ENCODE results near the gene OSER1.
"Not testable (repeated sequence)": the region's sequence is repeated elsewhere in the genome, so short reads cannot be mapped to it uniquely, and the experiment has no call there.

OSER1 gene

DNA sequence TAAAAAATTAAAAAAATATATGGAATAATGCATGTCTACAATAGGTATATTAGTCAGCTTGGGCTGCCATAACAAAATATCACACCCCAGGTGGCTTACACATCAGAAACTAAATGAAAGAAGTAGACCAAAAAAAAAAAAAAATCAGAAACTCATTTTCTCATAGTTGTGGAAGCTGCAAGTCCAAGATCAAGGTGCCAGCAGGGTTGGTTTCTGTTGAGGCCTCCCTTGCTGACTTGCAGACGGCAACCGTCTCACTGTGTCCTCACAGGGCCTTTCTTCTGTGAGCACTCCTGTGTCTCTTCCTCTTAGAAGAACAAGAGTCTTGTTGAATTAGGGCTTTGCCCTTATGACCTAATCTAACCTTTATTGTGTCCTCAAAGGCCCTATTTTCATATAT, 25.1 kb upstream of the OSER1 start:
- no peaks in the 10 kb centered on the region for H3K4me1 ChIP-seq (ENCODE audit: control extremely low read depth in 1 of 4, control insufficient read depth in 4 of 4, insufficient read depth in 4 of 4, low read length in 3 of 4)
- H3K27me3 ChIP-seq (replicated peaks in 2 of 5; ENCODE audit: control insufficient read depth in 4 of 5, insufficient read depth in 5 of 5, low read length in 4 of 5): no peaks in the 10 kb centered on the region
- H3K9me3 ChIP-seq (ENCODE audit: control extremely low read depth in 1 of 5, control insufficient read depth in 4 of 5, insufficient read depth in 2 of 5, low read depth in 1 of 5, low read length in 4 of 5): peaks cover 0 to 2% (median 0%) of the 10 kb centered on the region in 5 experiments
- no peak overlapping the region for H3K27ac ChIP-seq (ENCODE audit: insufficient read depth in 1 of 2, low read depth in 1 of 2, low read length in 2 of 2, poor library complexity in 1 of 2, severe bottlenecking in 2 of 2)
- no peak for DNase-seq
- CTCF ChIA-PET: no interaction called here
- no peak overlapping the region for H3K4me3 ChIP-seq (ENCODE audit: control insufficient read depth in 1 of 7, extremely low read depth in 1 of 7, insufficient read depth in 4 of 7, low read depth in 2 of 7, low read length in 6 of 7)
- POLR2A ChIA-PET: no interaction called here
- H3K36me3 ChIP-seq (ENCODE audit: control insufficient read depth in 4 of 4, insufficient read depth in 4 of 4, low read length in 3 of 4): no peaks in the 10 kb centered on the region
- whole genome bisulfite sequencing (ENCODE audit: insufficient coverage): 95% methylated on average over 2 of the region's 2 CpGs

DNA sequence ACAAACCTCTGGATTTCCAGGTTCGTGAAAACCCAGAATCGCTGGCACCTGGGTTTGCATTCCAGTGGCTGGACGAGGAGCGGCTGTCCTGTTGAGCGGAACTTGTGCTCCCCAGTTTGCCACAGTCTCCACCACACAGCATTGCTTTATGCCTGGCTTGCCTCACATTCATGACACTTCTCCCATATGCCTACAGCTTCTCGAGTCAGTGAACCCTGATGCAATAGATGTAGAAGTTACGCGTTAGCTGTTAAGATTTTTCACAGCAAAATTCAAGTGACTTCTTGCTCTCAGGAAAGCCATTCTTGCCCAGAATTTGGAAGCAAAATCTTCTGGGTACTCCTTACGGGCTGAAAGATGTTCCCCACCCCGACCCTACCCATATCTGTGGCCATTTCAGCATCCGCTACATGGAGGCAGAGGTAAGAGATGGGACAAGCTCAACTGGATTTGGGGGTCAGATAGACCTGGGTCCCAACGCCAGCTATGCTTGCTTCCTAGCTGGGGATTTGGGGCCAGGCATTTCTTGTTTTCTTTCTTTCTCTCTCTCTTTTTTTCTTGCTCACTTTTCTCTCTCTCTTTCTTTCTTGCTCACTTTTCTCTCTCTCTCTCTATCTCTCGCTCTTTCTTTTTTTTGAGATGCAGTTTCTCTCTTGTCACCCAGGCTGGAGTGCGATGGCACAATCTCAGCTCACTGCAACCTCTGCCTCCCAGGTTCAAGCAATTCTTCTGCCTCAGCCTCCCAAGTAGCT, 24.2 kb upstream of the OSER1 start:
- no peaks in the 10 kb centered on the region for H3K27me3 ChIP-seq (replicated peaks in 2 of 5; ENCODE audit: control insufficient read depth in 4 of 5, insufficient read depth in 5 of 5, low read length in 4 of 5)
- DNase-seq: no peak
- no peaks in the 10 kb centered on the region for H3K4me1 ChIP-seq (ENCODE audit: control extremely low read depth in 1 of 4, control insufficient read depth in 4 of 4, insufficient read depth in 4 of 4, low read length in 3 of 4)
- ChIA-PET CTCF (interaction anchor here (1.4 kb wide), 1 partner anchor 12 kb away, joined by 3 read pairs; the partner anchor contains the start of gene GDAP1L1), POLR2A (no interaction called here)
- H3K27ac ChIP-seq (ENCODE audit: insufficient read depth in 1 of 2, low read depth in 1 of 2, low read length in 2 of 2, poor library complexity in 1 of 2, severe bottlenecking in 2 of 2): no peak overlapping the region
- H3K4me3 ChIP-seq (ENCODE audit: control insufficient read depth in 1 of 7, extremely low read depth in 1 of 7, insufficient read depth in 4 of 7, low read depth in 2 of 7, low read length in 6 of 7): no peak overlapping the region
- no peaks in the 10 kb centered on the region for H3K36me3 ChIP-seq (ENCODE audit: control insufficient read depth in 4 of 4, insufficient read depth in 4 of 4, low read length in 3 of 4)
- peaks cover 0 to 2% (median 0%) of the 10 kb centered on the region in 5 experiments for H3K9me3 ChIP-seq (ENCODE audit: control extremely low read depth in 1 of 5, control insufficient read depth in 4 of 5, insufficient read depth in 2 of 5, low read depth in 1 of 5, low read length in 4 of 5)
- 91% methylated on average over 14 of the region's 14 CpGs for WGBS (ENCODE audit: insufficient coverage)

DNA sequence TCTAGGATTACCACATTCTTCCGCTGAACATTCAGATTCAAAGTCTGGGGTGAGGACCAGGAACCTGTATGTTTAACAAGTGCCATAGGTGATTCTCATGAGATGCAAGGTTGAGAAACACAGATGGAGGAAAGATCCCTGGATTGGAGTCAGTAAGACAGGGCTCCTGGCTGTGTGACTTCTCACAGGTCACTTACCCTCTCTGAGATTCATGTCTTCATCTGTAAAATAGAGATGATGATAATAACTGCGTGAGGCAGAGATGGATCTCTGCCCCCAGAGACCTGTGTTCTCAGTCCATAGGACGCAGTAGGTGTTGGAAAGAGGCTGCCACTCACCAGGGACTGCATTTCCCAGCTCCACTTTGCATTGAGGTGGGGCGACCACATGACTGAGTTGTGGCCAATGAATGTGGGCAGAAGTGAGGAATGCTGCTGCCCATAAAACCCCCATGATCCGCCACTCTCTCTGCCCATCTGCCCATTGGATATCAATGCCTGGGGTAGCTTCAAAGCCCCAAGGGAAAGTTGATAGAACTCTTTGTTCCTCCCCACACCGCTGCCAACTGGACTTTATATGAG, 23.0 kb upstream of the OSER1 start:
- Histone ChIP-seq H3K9me3 (ENCODE audit: control extremely low read depth in 1 of 5, control insufficient read depth in 4 of 5, insufficient read depth in 2 of 5, low read depth in 1 of 5, low read length in 4 of 5) (no peaks in the 10 kb centered on the region), H3K4me3 (ENCODE audit: control insufficient read depth in 1 of 7, extremely low read depth in 1 of 7, insufficient read depth in 4 of 7, low read depth in 2 of 7, low read length in 6 of 7) (no peak overlapping the region), H3K36me3 (ENCODE audit: control insufficient read depth in 4 of 4, insufficient read depth in 4 of 4, low read length in 3 of 4) (no peaks in the 10 kb centered on the region), H3K27me3 (replicated peaks in 2 of 5; ENCODE audit: control insufficient read depth in 4 of 5, insufficient read depth in 5 of 5, low read length in 4 of 5) (no peaks in the 10 kb centered on the region), H3K4me1 (ENCODE audit: control extremely low read depth in 1 of 4, control insufficient read depth in 4 of 4, insufficient read depth in 4 of 4, low read length in 3 of 4) (no peaks in the 10 kb centered on the region), H3K27ac (ENCODE audit: insufficient read depth in 1 of 2, low read depth in 1 of 2, low read length in 2 of 2, poor library complexity in 1 of 2, severe bottlenecking in 2 of 2) (no peak overlapping the region)
- 96% methylated on average over 6 of the region's 6 CpGs for WGBS (ENCODE audit: insufficient coverage)
- ChIA-PET POLR2A (no interaction called here), CTCF (interaction anchor here (1.3 to 1.4 kb wide), 2 partner anchors 13 to 38 kb away, joined by 3 read pairs; partner anchors contain the start of gene GDAP1L1)
- DNase-seq: no peak

DNA sequence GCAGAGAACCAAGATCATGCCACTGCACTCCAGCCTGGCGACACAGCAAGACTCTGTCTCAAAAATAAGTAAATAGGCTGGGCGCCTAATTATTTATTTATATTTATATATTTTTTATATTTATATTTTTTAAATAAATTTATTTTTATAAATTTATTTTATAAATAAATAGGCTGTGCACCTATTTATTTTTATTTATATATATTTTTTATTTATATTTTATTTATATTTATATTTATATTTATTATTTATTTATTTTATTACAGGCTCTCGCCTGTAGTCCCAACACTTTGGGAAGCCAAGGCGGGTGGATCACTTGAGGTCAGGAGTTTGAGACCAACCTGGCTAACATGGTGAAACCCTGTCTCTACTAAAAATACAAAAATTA, 21.9 kb upstream of the OSER1 start:
- WGBS (ENCODE audit: insufficient coverage): no CpG with 5 or more reads among the region's 4 CpGs
- H3K4me3 ChIP-seq (ENCODE audit: control insufficient read depth in 1 of 7, extremely low read depth in 1 of 7, insufficient read depth in 4 of 7, low read depth in 2 of 7, low read length in 6 of 7); CTCF ChIA-PET; H3K9me3 ChIP-seq (ENCODE audit: control extremely low read depth in 1 of 5, control insufficient read depth in 4 of 5, insufficient read depth in 2 of 5, low read depth in 1 of 5, low read length in 4 of 5); POLR2A ChIA-PET; H3K27me3 ChIP-seq (replicated peaks in 2 of 5; ENCODE audit: control insufficient read depth in 4 of 5, insufficient read depth in 5 of 5, low read length in 4 of 5); H3K4me1 ChIP-seq (ENCODE audit: control extremely low read depth in 1 of 4, control insufficient read depth in 4 of 4, insufficient read depth in 4 of 4, low read length in 3 of 4); DNase-seq; H3K27ac ChIP-seq (ENCODE audit: insufficient read depth in 1 of 2, low read depth in 1 of 2, low read length in 2 of 2, poor library complexity in 1 of 2, severe bottlenecking in 2 of 2); H3K36me3 ChIP-seq (ENCODE audit: control insufficient read depth in 4 of 4, insufficient read depth in 4 of 4, low read length in 3 of 4): not testable (repeated sequence)

DNA sequence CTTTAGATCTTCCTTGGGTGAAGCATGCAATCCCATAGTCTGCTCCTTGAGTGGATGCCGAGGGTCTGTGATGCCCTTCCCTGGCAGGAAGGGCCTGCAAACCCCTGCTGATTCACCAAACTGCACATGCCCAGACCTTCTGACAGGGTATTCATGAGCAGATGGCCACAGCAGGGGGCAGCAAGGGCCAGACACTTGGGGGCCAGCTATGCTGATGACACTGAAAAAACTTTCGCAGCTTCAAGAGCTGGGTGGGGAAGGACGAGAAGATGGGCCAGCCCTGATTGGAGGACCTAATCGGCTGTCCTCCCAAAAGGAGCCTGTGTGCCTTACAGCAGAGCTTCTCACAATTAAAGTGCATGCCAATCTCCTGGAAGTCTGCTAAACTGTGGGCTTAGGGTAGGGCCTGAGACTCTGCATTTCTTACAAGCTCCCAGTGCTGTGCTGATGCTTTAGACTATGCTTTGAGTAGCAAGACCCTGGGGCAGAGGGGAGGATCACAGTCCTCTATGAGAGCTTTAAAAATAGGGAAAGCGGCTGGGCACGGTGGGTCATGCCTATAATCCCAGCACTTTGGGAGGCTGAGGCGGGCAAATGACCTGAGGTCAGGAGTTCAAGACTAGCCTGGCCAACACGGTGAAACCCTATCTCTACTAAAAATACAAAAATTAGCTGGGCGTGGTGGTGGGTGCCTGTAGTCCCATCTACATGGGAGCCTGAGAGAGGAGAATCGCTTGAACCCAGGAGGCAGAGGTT, 21.3 kb upstream of the OSER1 start:
- CTCF ChIA-PET: interaction anchor here (3.5 kb wide), 1 partner anchor 15 kb away, joined by 18 read pairs; no protein-coding TSS in a partner anchor
- no peak overlapping the region for H3K4me3 ChIP-seq (ENCODE audit: control insufficient read depth in 1 of 7, extremely low read depth in 1 of 7, insufficient read depth in 4 of 7, low read depth in 2 of 7, low read length in 6 of 7)
- 88% methylated on average over 10 of the region's 10 CpGs for WGBS (ENCODE audit: insufficient coverage)
- no peaks in the 10 kb centered on the region for H3K36me3 ChIP-seq (ENCODE audit: control insufficient read depth in 4 of 4, insufficient read depth in 4 of 4, low read length in 3 of 4)
- H3K27ac ChIP-seq (ENCODE audit: insufficient read depth in 1 of 2, low read depth in 1 of 2, low read length in 2 of 2, poor library complexity in 1 of 2, severe bottlenecking in 2 of 2): no peak overlapping the region
- no peaks in the 10 kb centered on the region for H3K27me3 ChIP-seq (replicated peaks in 2 of 5; ENCODE audit: control insufficient read depth in 4 of 5, insufficient read depth in 5 of 5, low read length in 4 of 5)
- no peaks in the 10 kb centered on the region for H3K9me3 ChIP-seq (ENCODE audit: control extremely low read depth in 1 of 5, control insufficient read depth in 4 of 5, insufficient read depth in 2 of 5, low read depth in 1 of 5, low read length in 4 of 5)
- H3K4me1 ChIP-seq (ENCODE audit: control extremely low read depth in 1 of 4, control insufficient read depth in 4 of 4, insufficient read depth in 4 of 4, low read length in 3 of 4): no peaks in the 10 kb centered on the region
- POLR2A ChIA-PET: no interaction called here
- DNase-seq: no peak

DNA sequence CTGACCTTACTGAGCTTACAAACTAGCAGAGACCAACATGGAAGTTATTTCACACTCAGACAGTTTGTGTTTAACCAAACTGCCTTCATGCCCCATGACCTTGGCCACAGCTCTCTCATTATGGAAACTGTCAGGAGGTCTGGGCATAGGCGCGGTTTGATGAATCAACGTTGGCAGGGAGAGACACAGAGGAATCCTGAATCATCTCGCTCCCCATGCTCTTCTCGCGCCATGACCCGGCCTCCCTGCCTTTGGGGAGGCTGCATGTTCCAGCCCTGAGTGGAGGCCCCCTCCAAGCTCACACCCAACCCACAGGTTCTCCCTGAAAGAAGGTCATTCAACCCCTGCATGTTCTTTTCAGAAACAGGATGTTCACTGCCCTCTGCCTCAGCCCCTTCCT, 20.6 kb upstream of the OSER1 start:
- CTCF ChIA-PET: interaction anchor here (3.5 kb wide), 1 partner anchor 14 kb away, joined by 18 read pairs; no protein-coding TSS in a partner anchor
- Histone ChIP-seq H3K4me1 (ENCODE audit: control extremely low read depth in 1 of 4, control insufficient read depth in 4 of 4, insufficient read depth in 4 of 4, low read length in 3 of 4) (no peaks in the 10 kb centered on the region), H3K9me3 (ENCODE audit: control extremely low read depth in 1 of 5, control insufficient read depth in 4 of 5, insufficient read depth in 2 of 5, low read depth in 1 of 5, low read length in 4 of 5) (no peaks in the 10 kb centered on the region), H3K27me3 (replicated peaks in 2 of 5; ENCODE audit: control insufficient read depth in 4 of 5, insufficient read depth in 5 of 5, low read length in 4 of 5) (no peaks in the 10 kb centered on the region), H3K36me3 (ENCODE audit: control insufficient read depth in 4 of 4, insufficient read depth in 4 of 4, low read length in 3 of 4) (no peaks in the 10 kb centered on the region), H3K27ac (ENCODE audit: insufficient read depth in 1 of 2, low read depth in 1 of 2, low read length in 2 of 2, poor library complexity in 1 of 2, severe bottlenecking in 2 of 2) (no peak overlapping the region), H3K4me3 (ENCODE audit: control insufficient read depth in 1 of 7, extremely low read depth in 1 of 7, insufficient read depth in 4 of 7, low read depth in 2 of 7, low read length in 6 of 7) (no peak overlapping the region)
- WGBS (ENCODE audit: insufficient coverage): 90% methylated on average over 7 of the region's 7 CpGs
- POLR2A ChIA-PET: no interaction called here
- DNase-seq: no peak

Measured in common myeloid progenitor, CD34-positive (primary cell).